ENCODE results near the gene PLEKHG3. TPM values are rescaled to one million over a fixed set of nuclear protein-coding genes. Genes with fewer than 3 reads are reported as not detected.
A peak's percentile ranks its signal among the peaks of the same experiment; 100 is the strongest.

Gene PLEKHG3
- total RNA-seq, 1 donor from 2014 or later, result 16.7 TPM

GRCh38 chr14:64674829-64675228 lies 29.4 kb upstream of the PLEKHG3 start:
- Histone ChIP-seq H3K27me3 (ENCODE audit: control insufficient read depth in 3 of 3, insufficient read depth in 3 of 3, low read length in 3 of 3) (no peaks in the 10 kb centered on the region), H3K27ac (ENCODE audit: low read depth, low read length) (no peak overlapping the region), H3K9me3 (ENCODE audit: control insufficient read depth in 3 of 3, low read length in 3 of 3) (no peaks in the 10 kb centered on the region), H3K36me3 (ENCODE audit: control insufficient read depth in 3 of 3, insufficient read depth in 3 of 3, low read length in 3 of 3) (no peaks in the 10 kb centered on the region), H3K9ac (ENCODE audit: low read depth in 1 of 3, low read length in 3 of 3) (no peak overlapping the region), H3K4me1 (ENCODE audit: control insufficient read depth in 3 of 3, insufficient read depth in 3 of 3, low read length in 3 of 3) (peaks cover 0 to 4% (median under 1%) of the 10 kb centered on the region in 3 donors), H3K4me3 (ENCODE audit: low read length in 3 of 3) (no peak overlapping the region)

DNA sequence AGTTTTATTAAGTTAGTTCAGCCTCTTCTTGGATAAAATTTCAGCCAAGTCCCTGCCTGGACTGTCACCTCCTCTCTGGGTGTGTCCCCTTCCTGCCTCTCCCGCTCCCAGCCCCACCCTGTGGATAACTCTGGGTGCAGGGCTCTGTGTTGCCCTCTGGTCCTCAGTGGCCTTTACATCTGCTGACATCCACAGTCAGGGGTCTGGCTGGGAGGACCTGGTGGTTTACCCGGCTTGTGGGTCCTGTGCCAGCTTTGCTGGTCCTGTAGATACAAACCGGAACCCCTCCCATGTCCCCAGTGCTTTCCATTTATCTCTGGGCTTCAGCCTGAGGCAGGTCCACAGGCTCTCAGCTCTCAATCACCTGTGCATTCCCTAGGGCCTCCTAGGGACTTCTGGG lies 28.9 kb upstream of the PLEKHG3 start:
- Histone ChIP-seq H3K4me1 (ENCODE audit: control insufficient read depth in 3 of 3, insufficient read depth in 3 of 3, low read length in 3 of 3) (peaks cover 2 to 7% (median 5%) of the 10 kb centered on the region in 3 donors), H3K9me3 (ENCODE audit: control insufficient read depth in 3 of 3, low read length in 3 of 3) (no peaks in the 10 kb centered on the region), H3K27ac (ENCODE audit: low read depth, low read length) (no peak overlapping the region), H3K36me3 (ENCODE audit: control insufficient read depth in 3 of 3, insufficient read depth in 3 of 3, low read length in 3 of 3) (no peaks in the 10 kb centered on the region), H3K9ac (ENCODE audit: low read depth in 1 of 3, low read length in 3 of 3) (no peak overlapping the region), H3K27me3 (ENCODE audit: control insufficient read depth in 3 of 3, insufficient read depth in 3 of 3, low read length in 3 of 3) (no peaks in the 10 kb centered on the region), H3K4me3 (ENCODE audit: low read length in 3 of 3) (no peak overlapping the region)

DNA sequence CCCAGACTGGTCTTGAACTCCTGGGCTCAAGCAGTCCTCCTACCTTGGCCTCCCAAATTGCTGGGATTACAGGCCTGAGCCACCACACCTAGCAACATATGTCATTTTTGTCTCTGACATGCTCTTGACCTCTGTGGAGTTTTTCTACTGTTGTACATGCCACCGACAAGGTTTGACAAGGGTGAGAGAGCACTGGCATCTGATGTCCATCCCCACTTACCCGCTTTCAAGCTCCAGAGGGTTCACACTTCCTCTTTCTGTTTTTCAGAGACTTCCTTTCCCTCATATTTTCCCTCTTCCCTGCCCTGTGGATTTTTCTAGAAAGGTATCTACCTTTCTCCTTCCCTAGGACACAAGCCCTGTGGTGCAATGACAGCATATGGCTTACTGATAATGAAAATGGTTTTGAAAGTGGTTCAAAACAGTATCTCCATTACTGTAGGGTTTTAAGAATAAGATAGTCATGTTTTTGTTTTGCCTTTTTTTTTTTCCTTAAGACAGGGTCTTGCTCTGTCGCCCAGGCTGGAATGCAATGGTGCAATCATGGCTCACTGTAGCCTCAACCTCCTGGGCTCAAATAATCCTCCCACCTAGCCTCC lies 27.7 kb upstream of the PLEKHG3 start:
- H3K27me3 ChIP-seq (ENCODE audit: control insufficient read depth in 3 of 3, insufficient read depth in 3 of 3, low read length in 3 of 3), result no peaks in the 10 kb centered on the region
- H3K9ac ChIP-seq (ENCODE audit: low read depth in 1 of 3, low read length in 3 of 3), result no peak overlapping the region
- no peak overlapping the region for H3K27ac ChIP-seq (ENCODE audit: low read depth, low read length)
- H3K4me1 ChIP-seq (ENCODE audit: control insufficient read depth in 3 of 3, insufficient read depth in 3 of 3, low read length in 3 of 3), result peaks cover 6 to 14% (median 13%) of the 10 kb centered on the region in 3 donors
- no peak overlapping the region for H3K4me3 ChIP-seq (ENCODE audit: low read length in 3 of 3)
- H3K9me3 ChIP-seq (ENCODE audit: control insufficient read depth in 3 of 3, low read length in 3 of 3), result no peaks in the 10 kb centered on the region
- no peaks in the 10 kb centered on the region for H3K36me3 ChIP-seq (ENCODE audit: control insufficient read depth in 3 of 3, insufficient read depth in 3 of 3, low read length in 3 of 3)

DNA sequence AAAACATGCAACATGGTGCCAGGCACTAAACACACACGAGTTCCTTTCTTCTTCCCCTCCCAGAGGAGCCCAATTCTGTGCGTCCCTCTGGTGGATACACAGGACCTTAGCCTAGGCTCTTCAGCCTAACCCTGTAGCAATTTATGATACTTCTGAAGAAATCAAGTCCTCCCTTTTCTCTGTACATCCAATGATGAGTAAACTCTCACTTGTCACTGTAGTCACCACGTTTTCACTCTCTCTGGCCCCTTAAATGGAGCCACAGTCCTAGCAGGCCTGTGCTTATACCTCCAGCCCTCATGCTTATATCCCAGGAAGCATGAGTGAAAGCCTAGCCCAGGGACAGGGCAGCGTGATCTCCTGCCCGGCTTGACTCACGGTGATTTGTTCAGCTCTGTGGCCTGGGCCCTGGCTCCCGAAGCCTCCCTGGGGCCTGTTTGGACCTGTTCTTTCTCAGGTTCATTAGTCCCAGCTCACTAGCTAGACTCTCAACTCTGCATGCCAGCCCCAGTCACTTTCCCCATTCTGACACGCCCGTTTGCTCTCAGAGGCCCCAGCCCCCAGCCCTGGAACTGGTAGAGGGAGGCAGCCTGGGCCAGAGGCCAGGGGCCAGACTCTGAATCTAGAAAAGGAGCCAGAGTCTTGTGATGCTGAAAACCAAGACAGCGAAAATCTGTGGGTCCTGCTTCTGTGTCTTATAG lies 24.1 kb upstream of the PLEKHG3 start:
- Histone ChIP-seq H3K4me1 (ENCODE audit: control insufficient read depth in 3 of 3, insufficient read depth in 3 of 3, low read length in 3 of 3) (peaks cover 19 to 41% (median 39%) of the 10 kb centered on the region in 3 donors), H3K27ac (ENCODE audit: low read depth, low read length) (peak overlapping the region; percentile 60), H3K36me3 (ENCODE audit: control insufficient read depth in 3 of 3, insufficient read depth in 3 of 3, low read length in 3 of 3) (no peaks in the 10 kb centered on the region), H3K27me3 (ENCODE audit: control insufficient read depth in 3 of 3, insufficient read depth in 3 of 3, low read length in 3 of 3) (no peaks in the 10 kb centered on the region), H3K4me3 (ENCODE audit: low read length in 3 of 3) (no peak overlapping the region), H3K9me3 (ENCODE audit: control insufficient read depth in 3 of 3, low read length in 3 of 3) (no peaks in the 10 kb centered on the region), H3K9ac (ENCODE audit: low read depth in 1 of 3, low read length in 3 of 3) (peak overlapping the region in 2 of 3 donors; percentile 40)

DNA sequence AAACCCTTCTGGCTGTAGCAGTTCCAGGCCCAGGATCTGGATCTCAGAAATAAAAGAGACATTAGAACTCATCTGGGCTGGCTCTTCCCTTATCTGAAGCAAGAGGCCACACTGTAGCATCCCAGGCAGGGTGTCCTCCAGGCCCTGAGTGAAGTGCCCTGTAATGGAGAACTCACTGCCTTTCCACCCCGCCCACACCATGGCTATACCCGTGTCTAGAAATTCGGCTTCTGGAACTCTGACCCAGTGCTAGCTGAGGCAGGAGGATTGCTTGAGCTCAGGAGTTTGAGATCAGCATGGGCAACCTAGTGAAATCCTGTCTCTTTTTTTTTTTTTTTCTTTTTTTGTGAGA lies 23.5 kb upstream of the PLEKHG3 start:
- H3K36me3 ChIP-seq (ENCODE audit: control insufficient read depth in 3 of 3, insufficient read depth in 3 of 3, low read length in 3 of 3), result no peaks in the 10 kb centered on the region
- peak overlapping the region in 2 of 3 donors; percentile 25 to 40 for H3K9ac ChIP-seq (ENCODE audit: low read depth in 1 of 3, low read length in 3 of 3)
- H3K27ac ChIP-seq (ENCODE audit: low read depth, low read length), result peak overlapping the region; percentile 60
- H3K4me3 ChIP-seq (ENCODE audit: low read length in 3 of 3), result no peak overlapping the region
- H3K9me3 ChIP-seq (ENCODE audit: control insufficient read depth in 3 of 3, low read length in 3 of 3), result no peaks in the 10 kb centered on the region
- H3K4me1 ChIP-seq (ENCODE audit: control insufficient read depth in 3 of 3, insufficient read depth in 3 of 3, low read length in 3 of 3), result peaks cover 19 to 41% (median 37%) of the 10 kb centered on the region in 3 donors
- no peaks in the 10 kb centered on the region for H3K27me3 ChIP-seq (ENCODE audit: control insufficient read depth in 3 of 3, insufficient read depth in 3 of 3, low read length in 3 of 3)

DNA sequence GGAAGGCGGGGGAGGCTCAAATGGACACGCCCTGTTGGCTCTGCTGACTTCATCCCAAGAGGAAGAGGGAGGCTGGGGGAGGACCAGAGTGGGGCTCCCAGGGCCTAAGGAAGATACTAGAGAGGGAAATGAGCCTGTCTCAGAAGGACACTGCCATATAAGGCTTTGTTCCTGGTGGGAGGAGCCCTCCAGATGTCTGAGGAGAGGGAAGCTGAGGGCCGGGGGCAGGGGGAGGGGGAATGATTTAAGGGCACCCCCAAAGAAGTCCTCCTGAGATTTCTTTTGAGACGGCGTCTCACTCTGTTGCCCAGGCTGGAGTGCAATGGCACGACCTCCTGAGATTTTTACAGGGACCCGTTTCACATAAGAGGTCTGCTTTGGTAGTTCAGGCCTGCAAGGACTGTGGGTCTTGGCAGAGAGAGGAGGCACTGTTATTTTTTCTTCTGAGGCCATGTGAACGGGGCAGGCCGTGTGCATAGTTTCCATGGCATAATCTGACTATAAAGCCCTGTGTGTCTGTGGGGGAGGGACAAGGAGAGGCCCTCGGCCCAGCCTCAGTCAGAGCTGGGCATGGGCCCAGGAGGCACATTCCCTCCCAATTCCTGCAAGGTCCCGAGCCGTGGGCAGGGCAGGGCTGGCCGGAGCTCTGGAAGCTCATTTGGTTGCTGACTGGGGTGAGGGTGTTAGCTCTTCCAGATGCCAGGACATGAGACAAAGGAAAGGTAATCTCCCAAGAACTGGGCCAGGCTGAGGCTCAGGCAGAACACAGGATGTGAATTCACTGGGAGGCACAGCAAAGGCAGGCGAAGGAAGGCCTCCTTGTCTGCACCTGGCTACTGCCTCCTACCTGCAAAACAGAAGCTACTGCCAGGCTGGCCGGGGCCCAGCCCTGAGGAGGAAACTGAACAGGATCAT lies 22.2 kb upstream of the PLEKHG3 start:
- Histone ChIP-seq H3K4me1 (ENCODE audit: control insufficient read depth in 3 of 3, insufficient read depth in 3 of 3, low read length in 3 of 3) (peaks cover 19 to 41% (median 37%) of the 10 kb centered on the region in 3 donors), H3K4me3 (ENCODE audit: low read length in 3 of 3) (peak overlapping the region; percentile 14 to 56 (median 31)), H3K9me3 (ENCODE audit: control insufficient read depth in 3 of 3, low read length in 3 of 3) (no peaks in the 10 kb centered on the region), H3K27me3 (ENCODE audit: control insufficient read depth in 3 of 3, insufficient read depth in 3 of 3, low read length in 3 of 3) (no peaks in the 10 kb centered on the region), H3K36me3 (ENCODE audit: control insufficient read depth in 3 of 3, insufficient read depth in 3 of 3, low read length in 3 of 3) (no peaks in the 10 kb centered on the region), H3K27ac (ENCODE audit: low read depth, low read length) (peak overlapping the region; percentile 82), H3K9ac (ENCODE audit: low read depth in 1 of 3, low read length in 3 of 3) (peak overlapping the region; percentile 23 to 70 (median 51))

DNA sequence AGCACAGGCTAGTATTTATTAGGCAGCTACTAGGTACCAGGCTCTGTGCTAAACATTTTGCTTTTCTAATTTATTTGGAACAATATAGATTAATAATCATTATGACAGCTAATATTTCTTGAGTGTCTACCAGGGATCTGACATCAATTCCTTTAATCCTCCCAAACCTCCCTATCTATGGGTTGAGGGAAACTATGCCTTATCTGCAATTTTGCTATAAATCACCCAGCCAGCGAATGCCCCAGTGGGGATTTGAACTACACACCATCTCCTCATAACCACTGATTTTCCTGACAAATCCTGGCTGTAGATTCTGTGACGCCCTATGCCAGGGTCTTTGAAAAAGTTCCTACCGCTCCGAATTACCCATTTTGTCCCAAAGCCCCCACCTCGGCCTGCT lies 21.4 kb upstream of the PLEKHG3 start:
- no peaks in the 10 kb centered on the region for H3K27me3 ChIP-seq (ENCODE audit: control insufficient read depth in 3 of 3, insufficient read depth in 3 of 3, low read length in 3 of 3)
- H3K4me1 ChIP-seq (ENCODE audit: control insufficient read depth in 3 of 3, insufficient read depth in 3 of 3, low read length in 3 of 3), result peaks cover 19 to 41% (median 37%) of the 10 kb centered on the region in 3 donors
- H3K9me3 ChIP-seq (ENCODE audit: control insufficient read depth in 3 of 3, low read length in 3 of 3), result no peaks in the 10 kb centered on the region
- no peak overlapping the region for H3K4me3 ChIP-seq (ENCODE audit: low read length in 3 of 3)
- peak overlapping the region; percentile 82 for H3K27ac ChIP-seq (ENCODE audit: low read depth, low read length)
- peak overlapping the region in 1 of 3 donors; percentile 23 for H3K9ac ChIP-seq (ENCODE audit: low read depth in 1 of 3, low read length in 3 of 3)
- H3K36me3 ChIP-seq (ENCODE audit: control insufficient read depth in 3 of 3, insufficient read depth in 3 of 3, low read length in 3 of 3), result no peaks in the 10 kb centered on the region

DNA sequence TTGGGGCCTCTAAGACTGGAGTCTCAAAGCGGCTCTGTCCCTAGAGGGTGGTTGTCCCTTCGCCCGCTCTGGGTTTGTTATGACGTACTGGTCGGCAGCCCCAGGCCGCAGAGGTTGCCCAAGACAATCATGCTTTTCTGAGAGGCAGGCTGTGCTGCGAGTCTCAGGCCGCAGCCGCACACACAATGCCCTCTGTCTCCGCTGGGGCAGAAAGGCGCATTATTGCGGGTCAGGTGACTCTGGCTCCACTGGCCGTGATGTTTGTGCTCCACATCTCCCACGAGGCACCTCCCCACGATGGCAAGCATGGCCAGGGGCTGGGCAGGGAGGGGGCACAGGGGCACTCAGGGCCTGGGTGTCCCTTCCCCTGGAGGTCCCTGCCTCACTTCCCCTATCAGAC lies 21.0 kb upstream of the PLEKHG3 start:
- no peak overlapping the region for H3K4me3 ChIP-seq (ENCODE audit: low read length in 3 of 3)
- H3K4me1 ChIP-seq (ENCODE audit: control insufficient read depth in 3 of 3, insufficient read depth in 3 of 3, low read length in 3 of 3), result peaks cover 19 to 41% (median 37%) of the 10 kb centered on the region in 3 donors
- no peaks in the 10 kb centered on the region for H3K36me3 ChIP-seq (ENCODE audit: control insufficient read depth in 3 of 3, insufficient read depth in 3 of 3, low read length in 3 of 3)
- no peak overlapping the region for H3K9ac ChIP-seq (ENCODE audit: low read depth in 1 of 3, low read length in 3 of 3)
- no peaks in the 10 kb centered on the region for H3K27me3 ChIP-seq (ENCODE audit: control insufficient read depth in 3 of 3, insufficient read depth in 3 of 3, low read length in 3 of 3)
- no peaks in the 10 kb centered on the region for H3K9me3 ChIP-seq (ENCODE audit: control insufficient read depth in 3 of 3, low read length in 3 of 3)
- H3K27ac ChIP-seq (ENCODE audit: low read depth, low read length), result peak overlapping the region; percentile 82

DNA sequence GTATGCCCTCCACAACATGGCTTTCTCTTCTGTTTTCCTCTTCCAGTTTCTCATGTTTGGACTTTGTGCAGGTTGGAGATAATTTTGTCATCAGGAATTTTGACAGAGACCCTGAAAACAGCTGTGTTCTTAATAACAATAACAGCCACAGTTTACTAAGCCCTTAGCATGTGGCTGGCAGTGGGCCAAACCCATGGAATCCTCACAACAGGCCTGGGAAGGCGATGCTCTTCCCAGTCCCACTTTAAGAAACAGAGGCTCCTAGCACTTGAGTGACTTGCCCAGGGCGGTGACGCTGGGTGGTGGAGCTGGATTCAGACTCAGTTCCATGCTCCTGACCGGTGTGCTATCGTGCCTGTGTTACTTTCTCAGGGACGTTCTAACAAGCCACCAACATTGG lies 20.1 kb upstream of the PLEKHG3 start:
- Histone ChIP-seq H3K9ac (ENCODE audit: low read depth in 1 of 3, low read length in 3 of 3) (peak overlapping the region in 1 of 3 donors; percentile 33), H3K4me1 (ENCODE audit: control insufficient read depth in 3 of 3, insufficient read depth in 3 of 3, low read length in 3 of 3) (peaks cover 19 to 41% (median 37%) of the 10 kb centered on the region in 3 donors)

More for the DNA sequence above, 20.1 kb upstream of the PLEKHG3 start:
- Histone ChIP-seq H3K4me3 (ENCODE audit: low read length in 3 of 3) (no peak overlapping the region), H3K27me3 (ENCODE audit: control insufficient read depth in 3 of 3, insufficient read depth in 3 of 3, low read length in 3 of 3) (no peaks in the 10 kb centered on the region), H3K9me3 (ENCODE audit: control insufficient read depth in 3 of 3, low read length in 3 of 3) (no peaks in the 10 kb centered on the region), H3K36me3 (ENCODE audit: control insufficient read depth in 3 of 3, insufficient read depth in 3 of 3, low read length in 3 of 3) (no peaks in the 10 kb centered on the region), H3K27ac (ENCODE audit: low read depth, low read length) (no peak overlapping the region)

Data from skeletal muscle tissue (tissue), 4 donors.